Measurements from ENCODE around the gene MAP3K20.

- TF ChIP-seq EZH2 (IDR thresholded peaks at IDR 0.05; ENCODE audit: borderline replicate concordance, low read depth, low read length, severe bottlenecking) (no peak), CTCF (IDR thresholded peaks at IDR 0.05; ENCODE audit: extremely low read depth in 1 of 2, insufficient read depth in 1 of 2, low read depth in 1 of 2, low read length in 2 of 2) (no peak)
Measured at GRCh38 chr2:173241643-173242042, 166.0 kb downstream of the MAP3K20 start.
